ENCODE data around the gene ATP6V0D1.

ATP6V0D1 gene

DNA sequence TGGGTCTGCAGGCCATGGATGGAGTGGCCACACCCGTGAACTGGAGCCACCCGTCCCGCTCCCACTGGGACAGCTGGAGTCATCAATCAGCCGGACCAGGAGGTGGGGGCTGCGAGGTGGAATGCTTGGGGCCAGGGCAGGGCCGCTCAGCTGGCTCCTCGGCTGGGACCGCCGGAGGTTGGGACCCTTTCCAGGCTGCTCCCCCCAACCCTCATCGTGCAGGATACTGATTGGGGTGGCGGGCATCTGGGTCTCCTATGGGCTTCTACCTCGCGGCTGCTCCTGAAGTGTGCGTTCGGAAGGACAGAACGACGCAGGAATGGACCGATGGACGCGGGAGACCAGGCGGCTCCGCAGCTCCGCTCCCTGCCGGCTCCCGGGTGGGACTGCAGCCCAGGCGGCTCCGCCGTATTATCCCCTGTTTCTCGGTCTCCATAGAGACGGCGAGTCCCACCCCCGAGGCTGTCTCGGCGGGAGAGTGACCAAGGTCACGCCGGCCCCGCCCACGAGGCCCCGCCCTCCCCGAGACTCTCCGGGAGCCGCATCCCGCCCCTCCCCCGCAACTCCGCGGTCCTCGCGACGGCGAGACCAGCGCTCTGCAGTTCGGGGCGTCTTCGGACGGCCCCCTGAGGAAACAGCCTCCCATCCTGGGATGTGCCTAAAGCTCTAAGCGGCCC, 87.7 kb downstream of the ATP6V0D1 start, which contains the start of gene TPPP3:
Gene TPPP3, minus strand, starts transcription at position 388 of the 677 bp plus-strand sequence. CDS start 2,387 bp downstream, outside the sequence.
- DNase-seq (ENCODE audit: low spot score) = no peak

DNA sequence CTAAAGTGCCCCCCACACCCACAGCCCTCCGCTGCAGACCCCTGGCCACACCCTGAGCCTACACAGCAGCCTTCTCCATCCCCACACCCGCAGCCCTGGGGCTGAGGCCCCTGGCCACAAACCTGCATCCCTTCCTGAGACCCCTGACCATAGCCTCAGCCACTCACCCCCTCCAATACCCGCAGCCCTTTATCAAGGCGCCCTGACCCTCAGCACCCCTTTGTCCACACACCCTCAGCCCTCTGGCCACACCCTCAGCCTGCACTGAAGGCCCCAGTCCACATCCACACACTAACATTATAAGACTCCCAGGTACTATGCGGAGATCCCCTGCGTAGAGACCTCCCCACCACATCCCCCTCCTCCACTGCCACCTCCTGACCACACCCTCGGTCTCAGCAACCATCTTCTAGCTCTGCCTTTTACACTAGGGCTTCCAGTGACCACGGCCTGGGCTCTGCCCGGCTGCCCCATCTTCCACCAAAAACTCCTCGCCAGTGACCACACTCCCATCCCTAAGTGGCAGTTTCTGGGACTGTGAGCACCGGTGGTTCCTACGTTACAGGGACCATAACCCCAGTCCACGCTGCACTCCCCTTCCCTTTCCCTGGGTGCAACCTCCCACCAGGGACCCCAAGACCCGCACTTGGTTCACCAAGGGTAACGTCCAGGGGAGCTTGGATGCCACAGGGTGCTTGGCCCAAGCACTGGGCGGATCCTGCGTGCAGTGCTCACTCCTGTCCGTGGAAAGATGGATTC, 88.5 kb downstream of the ATP6V0D1 start:
- no peak for DNase-seq (ENCODE audit: low spot score)

DNA sequence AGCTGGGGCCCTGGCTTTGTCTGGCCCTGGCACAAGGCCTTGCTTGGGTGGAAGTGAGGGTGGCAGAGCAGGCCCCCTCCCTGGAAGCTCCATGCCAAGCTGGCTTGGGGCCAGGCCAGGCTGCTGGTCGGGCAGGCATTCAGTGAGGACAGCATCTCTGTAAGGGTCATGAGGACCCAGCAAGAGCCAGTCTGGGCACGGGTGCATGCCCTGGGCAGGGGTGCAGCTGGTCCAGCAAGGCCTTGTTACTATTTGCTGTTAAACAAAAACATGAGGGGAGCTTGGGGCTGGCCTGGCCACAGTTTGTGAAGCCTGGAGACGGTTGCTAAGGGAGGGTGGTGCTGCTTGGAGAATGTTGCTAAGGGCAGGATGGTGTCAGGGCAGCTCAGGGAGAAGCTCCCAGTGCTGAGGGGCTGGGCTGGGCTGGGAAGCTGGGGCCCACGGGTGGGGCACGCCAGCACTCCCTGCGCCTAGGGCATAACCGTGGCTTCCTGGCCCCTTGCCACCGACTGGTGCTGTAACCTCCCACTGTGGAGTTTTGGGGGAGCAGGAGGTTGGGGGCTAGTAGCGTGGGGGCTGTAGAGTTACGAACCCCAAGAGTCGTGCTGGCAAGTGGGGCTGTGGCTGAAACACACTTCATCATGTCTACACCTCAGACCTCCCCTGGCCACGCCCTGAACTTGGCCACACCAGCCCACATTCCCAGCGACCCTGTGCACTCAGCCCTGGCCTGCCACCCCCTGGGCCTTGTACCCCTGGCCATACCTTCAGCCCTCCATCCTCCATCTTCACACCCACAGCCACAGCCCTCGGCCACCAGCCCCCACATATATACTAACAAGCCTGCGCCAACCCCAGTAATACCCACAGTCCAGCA, 89.3 kb downstream of the ATP6V0D1 start:
- DNase-seq (ENCODE audit: low spot score) = peak; percentile 38

DNA sequence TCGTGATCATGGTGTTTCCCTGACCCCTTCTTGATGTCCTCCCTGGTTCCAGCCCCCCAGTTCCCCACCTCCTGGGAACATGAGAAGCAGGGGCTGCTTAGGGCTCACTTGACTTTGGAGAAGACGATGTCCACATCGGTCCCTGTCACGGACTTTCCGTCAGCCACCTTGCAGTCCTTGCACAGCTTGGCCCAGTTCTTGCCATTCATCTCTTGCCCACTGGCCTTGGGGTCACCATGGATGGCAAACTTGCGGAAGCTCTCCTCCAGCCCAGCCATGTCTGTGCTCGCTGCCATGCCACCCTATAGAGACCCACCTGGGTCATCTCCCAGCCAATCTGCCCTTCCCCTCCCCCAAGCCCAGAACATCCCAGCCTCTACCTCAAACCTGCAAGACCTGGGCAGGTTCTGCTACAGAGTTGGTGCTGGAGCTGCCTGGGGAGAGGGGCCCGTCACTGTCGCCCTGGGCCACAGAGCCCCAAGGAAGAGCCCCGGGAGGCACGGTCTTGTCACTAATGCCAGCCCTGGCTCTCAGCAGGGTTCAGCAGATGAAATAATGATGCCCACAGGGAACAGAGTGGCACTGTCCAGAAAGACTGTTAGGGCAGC, 90.0 kb downstream of the ATP6V0D1 start:
- no peak for DNase-seq (ENCODE audit: low spot score)

DNA sequence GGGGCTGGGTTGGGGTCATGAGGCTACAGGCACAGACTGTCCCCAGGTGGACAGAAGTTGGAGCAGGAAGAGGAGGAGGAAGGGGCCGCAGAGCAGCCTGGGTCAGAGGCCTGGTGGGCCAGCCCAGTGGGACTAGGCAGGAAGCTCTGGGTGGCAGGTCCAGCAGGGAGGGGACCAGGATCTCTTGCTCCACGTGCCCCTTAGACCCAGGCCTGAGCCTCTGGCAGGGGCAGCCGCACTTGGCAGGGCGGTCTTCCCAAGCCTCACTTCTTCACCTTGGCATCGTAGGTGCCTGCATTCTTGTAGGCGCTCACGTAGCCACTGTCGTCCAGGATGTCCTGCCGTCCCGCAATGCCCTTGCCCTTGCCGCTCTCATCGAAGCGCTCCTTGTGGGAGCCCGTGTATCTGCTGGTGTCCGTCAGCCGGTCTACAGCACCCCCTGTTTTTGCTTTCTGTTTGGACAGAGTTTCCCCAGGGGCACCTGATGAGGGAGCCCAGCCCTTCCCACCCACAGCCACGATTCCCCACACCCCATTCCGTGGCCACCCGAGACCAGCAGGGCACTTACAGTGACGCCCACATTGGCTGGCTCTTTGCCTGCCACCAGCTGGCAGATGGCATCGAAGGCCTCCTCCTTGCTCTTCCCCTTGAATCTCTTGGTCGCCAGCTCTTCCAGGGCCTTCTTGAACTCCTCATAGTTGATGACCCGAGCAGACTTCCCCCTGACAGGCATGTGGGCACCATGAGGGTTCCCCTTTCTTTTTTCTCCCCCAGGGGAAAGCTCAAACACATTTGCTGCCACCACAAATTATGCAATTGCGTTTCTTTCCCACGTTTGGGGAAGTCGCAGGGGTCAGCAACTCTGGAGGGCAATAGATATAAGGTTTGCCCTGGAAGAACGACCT, 90.8 kb downstream of the ATP6V0D1 start:
- DNase-seq (ENCODE audit: low spot score) = no peak

DNA sequence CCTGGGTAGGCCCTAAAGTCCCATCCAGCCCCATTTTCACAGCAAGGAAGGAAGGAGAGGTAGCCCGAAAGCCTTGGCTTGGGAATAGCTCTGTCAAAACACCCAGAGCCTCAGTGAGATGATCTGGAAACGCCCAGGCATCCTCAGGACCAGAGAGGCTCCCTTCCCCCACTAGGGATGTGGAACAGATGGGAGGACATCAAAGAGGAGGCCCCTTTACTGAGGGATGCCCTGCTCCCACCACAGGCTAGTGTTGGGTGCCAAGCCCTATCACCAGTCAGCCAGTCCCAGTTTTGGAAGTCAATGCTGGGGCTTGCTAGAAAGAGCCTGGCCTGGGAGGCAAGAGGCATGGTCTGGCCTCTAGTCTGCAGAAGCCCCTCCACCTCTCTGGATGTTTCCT, 92.4 kb downstream of the ATP6V0D1 start:
- no peak for DNase-seq (ENCODE audit: low spot score)

DNA sequence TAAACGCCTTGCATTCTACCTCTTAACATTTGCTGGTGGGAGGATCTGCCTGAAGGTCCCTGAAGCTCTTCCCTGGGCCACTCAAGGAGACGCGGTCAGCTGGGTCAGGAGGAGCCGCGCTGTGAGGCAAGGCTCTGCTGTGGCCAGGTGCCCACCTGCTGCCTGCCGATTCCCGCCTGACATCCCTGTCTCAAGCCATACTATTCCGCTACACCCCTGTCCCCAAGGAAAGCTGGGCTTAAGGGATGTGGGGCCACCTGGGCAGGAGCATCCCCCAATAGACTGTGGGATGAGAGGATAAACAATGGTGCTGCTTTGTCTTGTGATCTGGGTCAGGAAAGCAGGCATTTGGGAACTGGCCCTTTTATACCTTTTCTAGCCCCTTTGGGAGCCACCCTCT, 92.8 kb downstream of the ATP6V0D1 start:
- no peak for DNase-seq (ENCODE audit: low spot score)
